HT1080 (cell line): ENCODE results near the gene CACNB3. TPM values are rescaled to one million over a fixed set of nuclear protein-coding genes. Genes with fewer than 3 reads are reported as not detected.

ENCODE experiments used
- small RNA-seq: library from RNA; depleted of rRNA; stranded (forward); fragments of <200 nt; gene quantifications from one replicate; pipeline ENCODE3, GENCODE V24; 2014
- total RNA-seq: library from RNA; depleted of rRNA; stranded (reverse); fragments of >200 nt; shearing (Covaris generic); gene quantifications from 2 replicates; pipeline ENCODE4 v1.2.3, GENCODE V29; 2014; rRNA removed

Gene CACNB3
- total RNA-seq, 1 experiment from 2014 or later = 15.1 TPM

Small RNA genes lying within 50 kb of the gene (small RNA-seq; reads per million reads assigned to genes)
- gene MIR4701 (not detected), gene RF00019 (not detected)

Other genes starting within 250 kb of the CACNB3 start
- gene LALBA, start 248.4 kb upstream of the CACNB3 start, total RNA-seq = 0.13 TPM in 1 of 2 replicates, not detected in the other
- 54.1 and 55.0 TPM in 2 replicates for gene KANSL2, start 136.3 kb upstream of the CACNB3 start, total RNA-seq
- 33.6 and 45.5 TPM in 2 replicates for gene CCNT1, start 101.8 kb upstream of the CACNB3 start, total RNA-seq
- gene ADCY6, start 29.4 kb upstream of the CACNB3 start, total RNA-seq = 14.5 and 15.6 TPM in 2 replicates
- 82.8 and 90.7 TPM in 2 replicates for gene DDX23, start 33.7 kb downstream of the CACNB3 start, total RNA-seq
- 0.07 and 0.11 TPM in 2 replicates for gene RND1, start 47.4 kb downstream of the CACNB3 start, total RNA-seq
- gene FKBP11, start 107.0 kb downstream of the CACNB3 start, total RNA-seq = 9.8 and 13.0 TPM in 2 replicates
- 108 and 163 TPM in 2 replicates for gene ARF3, start 139.0 kb downstream of the CACNB3 start, total RNA-seq
- gene WNT10B, start 153.2 kb downstream of the CACNB3 start, total RNA-seq = 0.71 and 2.1 TPM in 2 replicates
- not detected in 2 replicates for gene WNT1, start 159.8 kb downstream of the CACNB3 start, total RNA-seq
- 0.24 and 0.50 TPM in 2 replicates for gene DDN, start 180.9 kb downstream of the CACNB3 start, total RNA-seq
- gene PRKAG1, start 200.3 kb downstream of the CACNB3 start, total RNA-seq = 101 and 104 TPM in 2 replicates
- 12.4 and 17.0 TPM in 2 replicates for gene KMT2D, start 242.3 kb downstream of the CACNB3 start, total RNA-seq